Brain microvascular endothelial cell (primary cell): ENCODE data around the gene CDH2.
A peak's percentile ranks its signal among the peaks of the same experiment; 100 is the strongest.

Experiments used
- DNase-seq: peaks from one replicate; pipeline ENCODE4 v3.0.0-alpha.2; 2020
- H3K27ac ChIP-seq: fragments of 250-450 bp; sonication (Bioruptor Pico); 2 replicates; pipeline ENCODE4 v1.5.1; 2020; ENCODE audit warnings: mild to moderate bottlenecking, moderate library complexity
- H3K27me3 ChIP-seq: fragments of 250-450 bp; sonication (Bioruptor Pico); replicated peaks from 2 replicates; pipeline ENCODE4 v1.5.1; 2020; ENCODE audit warnings: mild to moderate bottlenecking
- H3K36me3 ChIP-seq: fragments of 250-450 bp; sonication (Bioruptor Pico); replicated peaks from 2 replicates; pipeline ENCODE4 v1.5.1; 2020; ENCODE audit warnings: mild to moderate bottlenecking
- H3K4me3 ChIP-seq: 2 replicates; pipeline ENCODE4 v1.5.1; 2011; ENCODE audit warnings: low read depth, mild to moderate bottlenecking, control low read depth, low read length, moderate library complexity
- in situ Hi-C: cut with HindIII; loops from 2 replicates; pipeline ENCODE4 v1.10.0; 2017; ENCODE audit warnings: low sequenced_read_pairs, low pct_ligation_motif_present
- TF ChIP-seq, protein P1 (sequence below): IDR thresholded peaks from 2 replicates; pipeline ENCODE4 v1.5.1; 2011; ENCODE audit warnings: low read depth, mild to moderate bottlenecking, moderate library complexity, low read length, control low read depth, inconsistent platforms; ENCODE audit errors: missing control alignments

The CDH2 gene

GRCh38 chr18:28088477-28088876 is 88.5 kb downstream of the CDH2 start:
- Histone ChIP-seq H3K4me3 (no peak overlapping the region), H3K36me3 (no peaks in the 10 kb centered on the region), H3K27ac (no peak overlapping the region), H3K27me3 (no peaks in the 10 kb centered on the region)
- in situ Hi-C loops = no loop called here
- TF ChIP-seq, protein P1, sequence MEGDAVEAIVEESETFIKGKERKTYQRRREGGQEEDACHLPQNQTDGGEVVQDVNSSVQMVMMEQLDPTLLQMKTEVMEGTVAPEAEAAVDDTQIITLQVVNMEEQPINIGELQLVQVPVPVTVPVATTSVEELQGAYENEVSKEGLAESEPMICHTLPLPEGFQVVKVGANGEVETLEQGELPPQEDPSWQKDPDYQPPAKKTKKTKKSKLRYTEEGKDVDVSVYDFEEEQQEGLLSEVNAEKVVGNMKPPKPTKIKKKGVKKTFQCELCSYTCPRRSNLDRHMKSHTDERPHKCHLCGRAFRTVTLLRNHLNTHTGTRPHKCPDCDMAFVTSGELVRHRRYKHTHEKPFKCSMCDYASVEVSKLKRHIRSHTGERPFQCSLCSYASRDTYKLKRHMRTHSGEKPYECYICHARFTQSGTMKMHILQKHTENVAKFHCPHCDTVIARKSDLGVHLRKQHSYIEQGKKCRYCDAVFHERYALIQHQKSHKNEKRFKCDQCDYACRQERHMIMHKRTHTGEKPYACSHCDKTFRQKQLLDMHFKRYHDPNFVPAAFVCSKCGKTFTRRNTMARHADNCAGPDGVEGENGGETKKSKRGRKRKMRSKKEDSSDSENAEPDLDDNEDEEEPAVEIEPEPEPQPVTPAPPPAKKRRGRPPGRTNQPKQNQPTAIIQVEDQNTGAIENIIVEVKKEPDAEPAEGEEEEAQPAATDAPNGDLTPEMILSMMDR = no peak
- no peak for DNase-seq

DNA sequence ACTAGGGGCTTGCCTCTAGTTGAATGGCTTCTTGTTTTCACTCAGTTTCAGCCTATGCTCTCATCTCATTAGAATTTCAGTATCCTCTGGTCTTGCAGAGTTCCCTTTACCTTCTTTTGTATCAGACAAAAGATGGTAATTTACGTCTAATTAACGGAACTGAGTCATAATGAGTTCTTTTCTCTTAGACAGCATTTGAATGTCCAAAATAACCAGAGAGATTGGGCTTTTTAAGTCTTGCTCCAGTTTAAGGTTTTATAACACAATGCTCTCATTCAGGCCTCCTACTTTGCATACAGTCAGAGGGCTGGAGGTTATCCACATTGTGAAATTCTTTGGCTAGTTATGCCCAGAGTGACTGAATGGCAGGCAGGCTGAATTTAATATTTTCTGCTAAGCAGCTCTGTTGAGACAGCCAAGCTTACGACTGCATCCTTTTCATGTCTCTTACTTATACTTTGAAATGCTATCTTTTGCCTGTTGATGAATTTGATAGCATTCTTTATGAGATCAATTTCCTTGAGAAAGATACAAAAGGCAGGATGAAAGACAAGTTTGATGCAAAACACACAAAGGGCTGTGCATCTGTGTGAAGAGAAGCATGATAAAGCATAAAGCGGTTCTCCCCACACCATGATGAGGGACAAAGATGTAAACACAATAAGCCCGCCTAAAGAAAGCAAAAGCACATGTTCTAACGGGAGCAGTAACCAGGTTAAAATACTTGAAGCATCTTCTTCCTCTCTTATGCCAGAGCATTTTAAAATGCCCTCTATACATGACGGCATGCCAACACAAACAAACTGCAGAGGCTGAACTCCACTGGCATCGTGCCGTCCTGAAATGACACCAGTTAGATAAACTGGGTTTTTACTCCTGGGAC is 90.0 kb downstream of the CDH2 start:
- Histone ChIP-seq H3K27ac (no peak overlapping the region), H3K4me3 (no peak overlapping the region), H3K36me3 (no peaks in the 10 kb centered on the region), H3K27me3 (no peaks in the 10 kb centered on the region)
- DNase-seq = peak; percentile 47
- TF ChIP-seq, protein P1 = no peak
- in situ Hi-C loops = no loop called here

- in situ Hi-C loops = no loop called here
- Histone ChIP-seq H3K36me3 (no peaks in the 10 kb centered on the region), H3K27me3 (no peaks in the 10 kb centered on the region), H3K4me3 (no peak overlapping the region), H3K27ac (no peak overlapping the region)
- TF ChIP-seq, protein P1 = no peak
- DNase-seq = no peak
These were observed 95.4 kb downstream of the CDH2 start for GRCh38 chr18:28081516-28081915.

DNA sequence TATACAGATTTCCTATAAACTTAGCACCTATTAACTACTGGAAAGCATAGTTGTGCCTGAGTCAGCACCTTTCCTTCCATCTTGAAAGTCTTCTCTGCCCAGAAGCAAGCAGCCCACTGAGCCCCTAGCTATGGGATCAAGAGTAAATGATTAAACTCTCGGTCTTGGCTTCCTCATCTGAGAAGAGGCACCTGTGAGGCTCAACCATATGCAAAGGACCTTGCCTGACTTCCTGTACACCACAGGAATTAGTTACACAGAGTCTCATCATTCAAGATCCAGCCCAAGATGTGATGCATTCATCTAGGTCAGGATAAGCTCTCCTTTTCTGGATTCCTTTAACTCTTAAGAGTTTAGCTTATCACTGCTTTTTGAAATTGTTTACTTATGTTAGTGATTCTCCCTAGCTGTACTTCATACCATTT is 96.0 kb downstream of the CDH2 start:
- no peaks in the 10 kb centered on the region for H3K27me3 ChIP-seq
- in situ Hi-C loops = no loop called here
- H3K4me3 ChIP-seq = no peak overlapping the region
- TF ChIP-seq, protein P1 = no peak
- DNase-seq = no peak
- H3K27ac ChIP-seq = no peak overlapping the region
- H3K36me3 ChIP-seq = no peaks in the 10 kb centered on the region

DNA sequence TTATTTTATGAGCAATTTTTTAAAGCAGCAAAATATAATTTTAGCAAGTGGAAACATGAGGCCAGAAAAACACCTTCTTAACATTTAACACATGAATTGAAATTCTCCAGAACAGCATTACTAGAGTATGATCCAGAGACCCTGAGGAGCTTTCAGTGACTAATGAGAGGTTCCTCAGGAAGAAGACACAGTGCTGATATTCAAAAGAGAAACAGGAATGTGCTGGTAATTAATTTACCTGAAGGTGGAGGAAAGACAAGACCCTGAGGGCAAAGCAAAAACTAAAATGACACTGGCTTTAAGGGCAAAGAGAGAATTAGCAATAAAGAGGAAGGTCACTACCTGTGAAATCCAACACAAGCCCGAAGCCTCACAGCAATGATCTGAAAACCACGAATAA is 97.0 kb downstream of the CDH2 start:
- Histone ChIP-seq H3K4me3 (no peak overlapping the region), H3K27ac (no peak overlapping the region), H3K36me3 (no peaks in the 10 kb centered on the region), H3K27me3 (no peaks in the 10 kb centered on the region)
- no peak for DNase-seq
- in situ Hi-C loops = no loop called here
- TF ChIP-seq, protein P1 = no peak
